A172 (cell line): ENCODE results near the gene SUCNR1. TPM values are rescaled to one million over a fixed set of nuclear protein-coding genes. Genes with fewer than 3 reads are reported as not detected.
A peak's percentile ranks its signal among the peaks of the same experiment; 100 is the strongest.
"Not testable (repeated sequence)": the region's sequence is repeated elsewhere in the genome, so short reads cannot be mapped to it uniquely, and the experiment has no call there.

Experiments used
- DNase-seq: peaks from one replicate; pipeline ENCODE4 v3.0.0-alpha.2; 2015; ENCODE audit warnings: low spot score
- total RNA-seq: library from RNA; depleted of rRNA; stranded (reverse); fragments of >200 nt; shearing (Covaris generic); gene quantifications from 2 replicates; pipeline ENCODE4 v1.2.3, GENCODE V29; 2014

The SUCNR1 gene
- total RNA-seq, 1 experiment from 2014 or later = 549 TPM

DNA sequence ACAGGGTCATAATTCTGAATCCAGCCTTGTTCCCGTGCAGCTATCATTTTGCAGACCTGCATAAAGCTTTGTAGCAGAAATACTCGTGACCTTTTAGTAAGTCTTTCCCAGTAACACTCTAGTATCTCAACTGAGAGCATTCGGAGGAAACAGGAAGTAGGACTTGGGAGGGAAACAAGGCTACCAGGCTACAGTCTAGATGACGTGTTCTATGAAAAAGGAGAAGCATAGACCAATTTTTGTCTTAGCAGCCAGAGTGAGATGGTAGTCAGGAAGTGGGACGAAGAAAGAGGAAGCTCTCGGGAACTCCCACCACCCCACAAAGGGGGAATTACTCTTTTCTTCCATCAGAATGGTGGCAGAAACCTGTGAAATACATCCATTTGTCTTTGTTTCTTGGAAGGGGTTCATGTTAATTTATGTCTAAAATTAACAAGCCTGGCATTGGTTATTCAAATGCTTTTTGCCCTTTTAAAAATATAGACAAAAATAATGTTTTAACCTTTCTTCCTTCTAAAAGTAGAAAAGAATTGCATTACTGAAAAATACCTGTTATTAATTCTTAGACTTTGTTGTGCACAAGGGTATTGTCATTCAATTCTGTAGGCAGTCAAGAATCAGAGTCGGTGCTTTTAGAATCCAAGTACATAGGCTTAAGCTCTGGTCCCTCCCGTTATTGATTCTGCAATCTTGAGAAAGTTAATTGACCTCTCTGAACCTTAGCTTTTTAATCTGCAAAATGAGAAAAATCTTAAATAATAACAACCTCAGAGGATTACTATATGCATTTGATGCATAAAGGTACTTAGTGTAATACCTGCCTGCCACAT lies 1.6 kb upstream of the SUCNR1 start:
- peak; percentile 89 for DNase-seq

DNA sequence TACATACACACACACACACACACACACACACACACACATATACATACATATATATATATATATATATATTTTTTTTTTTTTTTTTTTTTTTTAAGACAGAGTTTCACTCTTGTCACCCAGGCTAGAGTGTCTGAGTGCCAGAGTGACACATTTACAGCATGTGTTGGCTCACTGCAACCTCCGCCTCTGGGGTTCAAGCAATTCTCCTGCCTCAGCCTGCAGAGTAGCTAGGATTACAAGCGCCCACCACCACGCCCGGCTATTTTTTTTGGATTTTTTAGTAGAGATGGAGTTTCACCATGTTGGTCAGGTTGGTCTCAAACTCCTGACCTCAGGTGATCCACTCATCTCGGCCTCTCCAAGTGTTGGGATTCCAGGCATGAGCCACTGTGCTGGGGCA lies 636 bp downstream of the SUCNR1 start:
- DNase-seq = not testable (repeated sequence)

DNA sequence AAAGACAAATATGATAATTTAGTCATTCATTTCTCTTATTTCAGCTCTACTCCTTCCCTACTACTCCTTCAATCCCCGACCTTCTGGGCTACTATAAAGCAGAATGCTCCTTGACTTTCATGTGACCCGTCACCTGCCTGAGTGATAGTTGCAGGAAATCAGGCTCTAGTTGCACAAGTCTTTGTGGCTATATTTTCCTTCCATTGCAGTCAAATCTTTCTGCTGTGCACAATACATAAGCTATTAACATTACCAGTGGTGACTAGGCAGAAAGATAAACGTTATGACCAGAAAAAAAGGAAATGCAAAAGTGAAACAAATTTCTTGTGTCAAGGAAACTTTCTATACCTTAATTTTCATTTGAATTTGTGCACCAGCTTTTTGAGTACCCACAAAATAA lies 2.3 kb downstream of the SUCNR1 start:
- peak; percentile 55 for DNase-seq

DNA sequence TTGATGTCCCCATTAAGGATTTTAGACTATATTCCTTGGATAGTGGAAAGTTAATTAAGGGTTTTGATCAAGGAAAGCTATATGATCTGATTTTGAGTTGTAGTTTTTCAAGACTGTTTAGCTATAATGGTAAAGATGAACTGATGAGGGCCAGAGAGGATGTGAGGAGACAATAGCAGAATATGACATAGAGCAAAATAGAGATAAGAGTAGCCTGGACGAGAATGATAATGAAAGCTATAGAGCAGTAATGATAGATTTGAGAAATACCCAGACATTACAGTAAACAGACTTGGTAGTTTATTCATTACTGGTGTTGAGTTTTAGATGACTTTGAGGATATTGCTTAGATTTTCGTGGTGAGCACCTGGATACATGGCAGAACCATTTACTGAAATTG lies 3.8 kb downstream of the SUCNR1 start:
- DNase-seq = no peak

DNA sequence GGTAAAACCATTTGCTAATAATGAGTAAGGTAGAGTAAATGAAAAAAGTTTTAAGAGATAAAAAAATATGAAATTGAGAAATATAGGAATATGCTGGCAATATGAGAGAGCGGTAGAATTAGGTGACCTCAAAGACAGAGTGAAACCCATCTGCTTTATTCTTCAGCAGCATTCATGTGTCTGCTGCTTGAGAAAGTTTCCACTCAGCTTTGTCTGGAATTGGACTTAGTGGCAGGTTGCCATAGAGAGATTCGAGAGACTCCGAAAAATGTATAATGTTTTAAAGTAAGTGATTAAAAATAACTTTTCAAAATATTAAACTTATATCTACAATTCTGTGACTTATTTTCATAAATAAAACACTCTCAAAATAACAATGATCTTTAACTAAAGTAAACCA lies 5.0 kb downstream of the SUCNR1 start:
- DNase-seq = no peak

DNA sequence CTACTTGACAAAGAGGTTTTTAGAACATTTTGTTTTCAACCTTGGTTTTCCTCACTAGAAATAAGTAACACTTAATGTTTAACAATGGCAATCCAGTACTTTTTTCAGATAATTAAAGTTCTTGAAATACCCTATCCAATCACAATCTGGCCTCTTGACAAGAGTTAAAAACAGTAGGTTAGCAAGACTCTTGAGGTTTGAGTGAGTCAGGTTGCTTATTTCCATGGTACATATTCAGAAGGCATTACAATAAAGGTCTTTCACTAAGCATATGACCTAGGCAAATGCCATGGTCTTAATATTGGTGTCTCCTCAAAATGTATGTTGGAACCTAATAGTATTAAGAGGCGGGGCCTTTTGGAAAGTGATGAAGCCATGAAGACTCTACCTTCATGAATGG lies 5.6 kb downstream of the SUCNR1 start:
- no peak for DNase-seq

DNA sequence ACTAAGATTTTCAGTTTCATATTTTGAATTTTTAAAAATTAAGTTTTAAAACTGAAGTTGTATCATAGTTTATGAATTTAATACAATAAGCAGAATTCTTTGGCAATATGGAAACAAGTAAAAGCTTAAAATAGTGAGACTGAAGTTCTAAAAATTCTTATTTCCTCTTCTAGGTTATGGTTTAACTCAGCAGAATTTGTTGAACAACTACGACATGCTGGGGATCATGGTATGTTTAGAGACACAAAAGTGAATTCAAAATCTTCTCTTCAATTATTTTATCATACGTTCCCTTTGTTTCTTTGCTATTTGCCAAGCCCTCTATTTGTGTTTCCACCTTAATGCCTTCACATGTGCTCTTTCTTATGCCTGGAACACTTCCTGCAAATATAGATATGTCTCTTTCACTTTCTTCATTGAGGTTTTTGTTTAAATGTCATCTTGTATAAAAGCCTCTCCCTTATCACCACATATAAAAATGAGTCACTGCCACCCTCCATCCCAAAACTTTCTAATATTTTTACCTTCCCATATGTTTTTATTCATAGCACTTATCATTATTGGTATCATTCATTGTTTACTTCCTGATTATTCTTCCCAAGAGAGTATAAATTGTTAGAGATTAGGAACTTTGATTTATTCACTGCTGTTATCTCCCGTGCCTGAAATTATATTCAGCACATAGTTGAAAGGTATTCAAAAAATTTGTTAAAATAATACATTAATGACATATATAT lies 6.4 kb downstream of the SUCNR1 start:
- no peak for DNase-seq

DNA sequence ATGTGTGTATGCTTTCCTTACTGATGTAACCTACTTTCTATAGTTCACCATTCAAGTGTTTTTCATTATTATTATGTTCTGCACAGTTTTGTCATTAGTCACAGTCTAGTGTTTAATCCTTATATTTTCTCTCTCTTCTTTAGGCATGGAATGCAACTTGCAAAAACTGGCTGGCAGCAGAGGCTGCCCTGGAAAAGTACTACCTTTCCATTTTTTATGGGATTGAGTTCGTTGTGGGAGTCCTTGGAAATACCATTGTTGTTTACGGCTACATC lies 6.9 kb downstream of the SUCNR1 start:
- no peak for DNase-seq

DNA sequence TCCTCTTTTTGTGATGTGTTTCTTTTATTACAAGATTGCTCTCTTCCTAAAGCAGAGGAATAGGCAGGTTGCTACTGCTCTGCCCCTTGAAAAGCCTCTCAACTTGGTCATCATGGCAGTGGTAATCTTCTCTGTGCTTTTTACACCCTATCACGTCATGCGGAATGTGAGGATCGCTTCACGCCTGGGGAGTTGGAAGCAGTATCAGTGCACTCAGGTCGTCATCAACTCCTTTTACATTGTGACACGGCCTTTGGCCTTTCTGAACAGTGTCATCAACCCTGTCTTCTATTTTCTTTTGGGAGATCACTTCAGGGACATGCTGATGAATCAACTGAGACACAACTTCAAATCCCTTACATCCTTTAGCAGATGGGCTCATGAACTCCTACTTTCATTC lies 7.7 kb downstream of the SUCNR1 start:
- no peak for DNase-seq

DNA sequence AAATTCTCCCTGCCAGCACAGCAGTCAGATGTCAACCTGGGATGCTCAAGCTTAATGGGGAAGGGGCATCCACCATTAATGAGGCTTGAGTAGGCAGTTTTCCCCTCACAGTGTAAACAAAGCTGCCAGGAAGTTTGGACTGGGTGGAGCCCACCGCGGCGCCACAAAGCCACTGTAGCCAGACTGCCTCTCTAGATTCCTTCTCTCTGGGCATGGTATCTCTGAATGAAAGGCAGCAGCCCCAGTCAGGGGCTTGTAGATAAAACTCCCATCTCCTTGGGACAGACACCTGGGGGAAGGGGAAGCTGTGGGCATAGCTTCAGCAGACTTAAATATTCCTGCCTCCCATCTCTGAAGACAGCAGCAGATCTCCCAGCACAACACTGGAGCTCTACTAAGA lies 12.0 kb downstream of the SUCNR1 start:
- DNase-seq = not testable (repeated sequence)

DNA sequence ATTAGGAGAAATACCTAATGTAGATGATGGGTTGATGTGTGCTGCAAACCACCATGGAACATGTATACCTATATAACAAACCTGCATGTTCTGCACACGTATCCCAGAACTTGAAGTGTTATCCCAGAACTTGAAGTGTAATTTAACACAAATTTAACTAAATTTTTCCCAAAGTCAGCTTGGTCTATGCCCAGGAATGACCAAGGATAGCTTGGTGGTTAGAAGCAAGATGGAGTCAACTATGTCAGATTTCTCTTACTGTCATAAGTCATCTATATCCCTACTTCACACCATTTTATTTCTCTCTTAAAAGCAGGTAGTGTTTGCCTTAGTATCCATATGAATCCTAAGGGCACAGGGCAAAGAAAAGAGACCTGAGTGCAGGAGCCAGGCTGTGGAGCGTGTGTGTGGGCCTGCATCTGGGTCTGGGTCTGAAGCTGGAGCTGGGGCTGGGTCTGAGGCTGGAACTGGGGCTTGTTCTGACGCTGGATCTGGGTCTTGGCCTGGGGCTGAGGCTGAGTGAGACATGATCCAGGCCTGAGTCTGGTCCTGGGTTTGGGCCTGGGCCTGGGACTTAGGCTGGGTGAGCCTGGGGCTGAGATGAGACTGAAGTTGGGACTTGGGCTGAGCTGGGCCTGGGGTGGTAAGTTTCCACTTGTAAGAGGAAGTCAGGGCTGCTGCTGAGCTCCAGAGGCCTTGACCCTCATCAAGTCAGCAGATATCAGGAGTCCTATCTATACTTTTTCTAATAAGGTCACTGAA lies 14.2 kb downstream of the SUCNR1 start:
- DNase-seq = not testable (repeated sequence)

DNA sequence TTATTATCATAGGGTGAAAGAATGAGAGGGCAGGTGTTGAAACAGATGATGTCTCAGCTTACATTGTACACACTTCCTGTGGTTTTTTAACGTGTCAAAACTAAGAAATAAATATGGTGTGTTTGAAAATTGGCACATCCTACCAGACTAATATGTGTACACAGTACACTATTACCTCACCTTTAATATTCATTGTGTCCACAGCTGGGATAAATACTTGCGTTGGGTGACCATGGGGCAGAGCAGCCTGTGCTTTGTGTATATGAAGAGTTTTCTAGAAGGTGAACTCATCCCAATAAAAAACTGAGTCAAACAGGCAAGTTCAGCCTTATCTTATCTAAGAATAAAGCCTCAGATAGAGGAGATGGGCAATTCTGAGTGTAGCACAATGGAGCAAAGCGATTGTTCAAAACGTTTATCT lies 17.3 kb downstream of the SUCNR1 start:
- DNase-seq = peak; percentile 83

DNA sequence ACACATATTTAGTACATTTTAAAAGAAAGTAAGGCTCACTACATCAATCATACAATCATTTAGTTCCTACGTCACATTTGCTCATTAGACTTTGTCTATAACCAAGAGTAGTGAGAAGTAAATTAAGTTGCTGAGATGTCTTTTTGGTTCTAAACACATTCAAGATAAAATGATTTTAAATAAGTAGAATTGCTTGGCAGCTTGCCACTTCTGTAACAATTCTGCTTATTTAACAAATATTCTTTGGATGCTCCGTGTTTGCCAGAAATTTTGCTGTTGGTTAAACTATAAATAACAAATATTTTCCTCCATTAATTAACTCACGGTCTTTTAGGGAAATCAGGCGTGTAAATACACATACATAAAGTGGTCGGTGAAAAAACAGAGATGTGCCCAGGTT lies 18.3 kb downstream of the SUCNR1 start:
- DNase-seq = no peak

DNA sequence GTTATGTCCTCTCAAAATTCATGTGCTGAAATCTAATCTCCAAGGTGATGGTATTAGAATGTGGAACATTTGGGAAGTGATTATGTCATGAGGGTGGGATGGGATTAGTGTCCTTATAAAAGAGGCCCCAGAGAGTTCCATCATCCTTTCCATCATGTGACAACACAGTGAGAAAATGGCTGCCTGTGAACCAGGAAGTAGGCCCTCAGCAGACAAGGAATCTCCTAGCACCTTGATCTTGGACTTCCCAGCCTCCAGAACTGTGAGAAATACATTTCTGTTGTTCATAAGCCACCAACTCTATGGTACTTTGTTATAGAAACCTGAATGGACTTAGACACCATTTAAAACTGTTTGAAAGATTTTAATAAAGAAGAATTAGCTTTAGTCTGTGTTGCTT lies 20.8 kb downstream of the SUCNR1 start:
- DNase-seq = no peak

DNA sequence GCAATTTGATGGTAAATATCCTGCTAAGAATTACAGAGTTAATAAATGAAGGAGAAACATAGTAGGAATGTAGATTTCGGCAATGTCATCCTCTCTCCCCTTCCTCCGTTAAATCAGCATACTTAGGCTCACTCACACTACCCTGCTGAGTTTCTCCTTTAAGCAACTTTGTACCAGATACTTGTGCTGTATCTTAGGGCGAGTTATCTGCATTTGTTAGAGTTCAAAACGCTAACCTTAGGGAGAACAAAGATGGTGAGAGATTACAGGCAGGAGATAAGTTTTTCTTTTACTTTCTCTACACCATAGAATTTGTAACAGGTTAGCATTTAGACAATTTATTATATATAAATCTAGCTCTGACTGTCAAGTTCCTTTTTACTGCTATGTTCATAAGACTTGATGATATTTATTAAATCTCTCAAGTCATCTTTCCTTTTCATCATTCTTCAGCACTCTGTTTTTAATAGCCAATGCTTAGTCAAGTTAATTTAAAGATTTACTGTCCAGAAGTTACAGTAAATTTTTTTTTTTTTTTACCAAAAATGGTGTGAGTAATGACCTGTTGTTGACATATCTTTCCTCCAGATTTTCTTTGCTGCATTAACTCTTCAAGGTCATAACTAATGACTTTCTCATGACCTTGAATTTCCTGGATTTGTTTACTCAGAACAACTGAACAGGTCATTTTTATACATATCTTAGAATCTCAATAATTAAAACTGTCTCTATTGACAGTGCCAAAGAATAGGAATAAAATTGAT lies 22.2 kb downstream of the SUCNR1 start:
- peak; percentile 65 for DNase-seq

DNA sequence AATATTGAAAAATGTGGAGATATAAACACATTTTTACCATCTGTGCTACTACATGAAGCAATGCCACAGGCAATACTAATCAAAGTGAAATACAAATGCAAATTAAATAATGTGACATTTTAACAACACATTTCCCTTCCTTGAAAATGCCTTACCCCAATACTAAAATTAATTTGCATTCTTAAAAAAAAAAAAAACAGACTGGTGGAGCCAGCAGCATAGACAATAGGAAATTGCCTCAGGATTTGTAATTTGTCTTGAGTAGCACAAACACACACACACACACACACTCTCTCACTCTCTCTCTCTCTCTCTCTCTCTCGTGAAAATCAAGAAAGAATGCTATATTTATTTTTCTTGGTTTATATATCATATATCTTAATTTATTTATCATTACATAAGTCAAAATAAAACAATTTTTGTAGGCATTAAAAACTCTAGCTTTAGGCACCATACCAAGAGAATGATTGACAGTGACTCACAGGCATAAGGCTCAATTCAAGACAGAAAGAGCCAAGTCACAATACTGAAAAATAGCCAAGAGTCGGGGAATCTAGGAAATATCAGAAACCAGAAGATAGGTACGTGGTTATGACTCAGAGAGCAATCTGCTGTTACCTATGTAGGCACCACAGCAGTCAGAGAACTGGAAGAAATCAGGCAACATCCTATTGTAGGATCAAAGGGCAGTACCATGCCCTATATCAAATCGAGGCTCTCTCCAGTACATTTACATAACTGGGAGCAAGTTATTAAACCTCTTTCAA lies 23.0 kb downstream of the SUCNR1 start:
- DNase-seq = peak; percentile 84

DNA sequence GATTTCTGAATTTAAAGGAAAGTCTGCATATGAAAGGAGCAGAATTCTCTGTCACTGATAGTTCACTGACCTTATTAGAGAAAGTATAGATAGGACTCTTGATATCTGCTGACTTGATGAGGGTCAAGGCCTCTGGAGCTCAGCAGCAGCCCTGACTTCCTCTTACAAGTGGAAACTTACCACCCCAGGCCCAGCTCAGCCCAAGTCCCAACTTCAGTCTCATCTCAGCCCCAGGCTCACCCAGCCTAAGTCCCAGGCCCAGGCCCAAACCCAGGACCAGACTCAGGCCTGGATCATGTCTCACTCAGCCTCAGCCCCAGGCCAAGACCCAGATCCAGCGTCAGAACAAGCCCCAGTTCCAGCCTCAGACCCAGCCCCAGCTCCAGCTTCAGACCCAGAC lies 24.7 kb downstream of the SUCNR1 start:
- DNase-seq = not testable (repeated sequence)

DNA sequence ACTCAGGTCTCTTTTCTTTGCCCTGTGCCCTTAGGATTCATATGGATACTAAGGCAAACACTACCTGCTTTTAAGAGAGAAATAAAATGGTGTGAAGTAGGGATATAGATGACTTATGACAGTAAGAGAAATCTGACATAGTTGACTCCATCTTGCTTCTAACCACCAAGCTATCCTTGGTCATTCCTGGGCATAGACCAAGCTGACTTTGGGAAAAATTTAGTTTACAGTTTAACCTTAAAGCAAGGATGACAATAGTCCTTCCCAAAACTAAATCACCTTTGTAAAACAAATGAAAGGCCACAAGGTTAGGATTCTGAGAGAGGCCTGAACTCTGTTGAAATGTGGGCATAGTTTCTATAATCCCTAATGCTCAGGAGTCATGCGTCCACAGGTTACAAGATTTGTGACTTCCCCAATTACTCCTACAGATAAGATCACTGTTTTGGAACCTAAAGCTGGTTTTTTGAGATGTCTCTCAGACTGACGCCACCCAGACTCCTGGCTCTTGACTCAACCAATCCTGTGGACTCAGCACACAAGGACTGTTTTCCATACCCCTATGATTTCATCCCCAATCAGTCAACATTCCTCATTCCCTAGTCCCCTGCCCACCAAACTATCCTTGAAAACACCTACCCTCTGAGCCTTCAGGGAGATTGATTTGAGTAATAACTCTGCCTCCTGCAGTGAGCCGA lies 25.3 kb downstream of the SUCNR1 start:
- DNase-seq = peak; percentile 97

DNA sequence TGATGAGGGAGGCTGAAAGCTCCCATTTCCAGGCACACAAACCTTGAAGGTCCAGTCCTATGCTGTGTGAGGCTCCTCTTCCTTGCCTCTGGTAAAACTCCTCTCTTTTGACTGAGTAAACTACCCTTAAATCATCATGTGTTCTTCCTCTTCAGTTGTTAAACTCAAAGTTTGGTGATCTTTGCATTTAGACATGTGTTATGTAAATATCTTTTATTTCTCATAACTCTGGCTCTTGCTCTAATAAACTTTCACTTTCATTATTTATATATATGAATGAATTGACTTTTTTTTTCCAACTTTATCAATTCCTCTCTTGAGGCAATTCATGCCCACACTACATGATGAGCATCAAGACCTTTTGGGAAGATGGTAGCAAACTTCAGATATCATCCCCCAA lies 26.6 kb downstream of the SUCNR1 start:
- no peak for DNase-seq

DNA sequence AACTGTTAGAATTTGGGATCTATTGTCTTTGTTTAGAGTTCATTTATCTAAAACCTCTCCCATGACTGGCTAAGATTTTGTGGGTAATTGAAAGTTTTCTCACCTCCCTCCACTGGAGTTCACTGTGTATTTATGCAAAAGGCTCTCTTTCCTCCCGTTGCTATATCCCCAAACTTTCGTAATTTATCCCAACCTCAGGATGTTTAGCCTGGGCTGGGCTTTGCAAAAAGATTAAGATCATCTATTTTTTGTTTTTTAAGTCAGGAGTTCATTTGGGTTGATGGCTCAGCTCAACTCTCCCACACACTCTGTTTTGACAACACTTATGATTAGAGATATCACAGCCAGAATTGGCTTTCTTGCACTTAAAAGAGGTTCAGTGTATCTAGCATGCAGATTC lies 27.0 kb downstream of the SUCNR1 start:
- no peak for DNase-seq
